Kidney glomerular epithelial cell (primary cell): ENCODE measurements around the gene RALB.
A peak's percentile ranks its signal among the peaks of the same experiment; 100 is the strongest.
"Not testable (repeated sequence)": the region's sequence is repeated elsewhere in the genome, so short reads cannot be mapped to it uniquely, and the experiment has no call there.

Source experiments
- DNase-seq: peaks from one replicate; lab custom pipeline; 2025; lab: John Stamatoyannopoulos, UW

RALB gene

DNA sequence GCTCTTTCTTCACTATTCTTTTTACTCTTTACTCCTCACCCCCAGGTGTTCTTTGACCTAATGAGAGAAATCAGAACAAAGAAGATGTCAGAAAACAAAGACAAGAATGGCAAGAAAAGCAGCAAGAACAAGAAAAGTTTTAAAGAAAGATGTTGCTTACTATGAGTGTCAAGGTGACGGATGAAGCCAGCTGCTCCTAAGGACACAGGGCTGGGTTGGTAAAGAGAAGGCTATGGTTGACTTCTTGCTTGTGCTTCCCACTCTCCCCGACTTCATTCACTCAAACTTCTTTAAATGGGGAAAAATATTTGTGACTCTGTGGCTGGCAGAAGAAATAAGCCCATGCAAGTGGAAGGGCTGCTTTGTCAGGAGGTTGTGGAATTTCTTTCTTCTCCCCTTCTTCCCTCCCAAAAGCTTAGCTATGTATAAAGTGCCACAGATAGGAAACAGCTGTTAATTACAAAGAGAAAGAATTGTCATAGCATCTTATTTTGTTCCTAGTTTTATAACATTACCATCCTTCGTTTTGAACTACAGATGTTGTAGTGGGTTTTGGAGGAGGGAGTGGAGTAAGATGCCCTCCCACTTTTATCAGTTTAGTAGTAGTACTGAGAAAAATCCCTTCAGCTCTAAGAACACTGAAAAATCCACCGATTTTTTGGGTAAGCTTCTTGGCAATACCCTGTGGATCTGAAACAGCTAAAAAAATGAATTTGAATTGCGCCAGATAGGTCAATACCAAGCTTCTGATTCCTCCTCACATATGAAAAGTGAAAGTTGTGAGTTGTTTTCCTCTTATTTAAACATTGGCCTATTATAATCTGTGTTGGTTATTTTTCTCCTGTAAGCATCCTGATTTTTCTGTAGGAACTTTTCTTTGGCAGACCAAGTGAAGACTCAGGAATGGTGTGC, 40.7 kb downstream of the RALB start:
- no peak for DNase-seq

DNA sequence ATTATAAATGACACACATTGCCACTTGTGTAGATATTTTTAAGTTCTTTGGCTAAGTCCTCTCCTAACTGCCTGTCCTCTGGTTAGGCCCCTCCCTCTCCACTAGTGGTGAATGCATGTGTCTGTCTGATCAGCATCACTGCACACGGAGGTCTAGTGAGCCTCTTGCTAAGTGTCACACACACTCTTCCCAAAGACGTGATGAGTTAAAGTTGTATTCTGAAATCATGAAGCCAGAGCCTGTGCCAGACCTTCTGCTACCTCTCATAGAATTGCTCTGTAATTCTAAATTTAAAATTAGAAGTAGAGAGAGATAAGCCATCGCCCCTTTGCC, 41.3 kb downstream of the RALB start:
- no peak for DNase-seq

DNA sequence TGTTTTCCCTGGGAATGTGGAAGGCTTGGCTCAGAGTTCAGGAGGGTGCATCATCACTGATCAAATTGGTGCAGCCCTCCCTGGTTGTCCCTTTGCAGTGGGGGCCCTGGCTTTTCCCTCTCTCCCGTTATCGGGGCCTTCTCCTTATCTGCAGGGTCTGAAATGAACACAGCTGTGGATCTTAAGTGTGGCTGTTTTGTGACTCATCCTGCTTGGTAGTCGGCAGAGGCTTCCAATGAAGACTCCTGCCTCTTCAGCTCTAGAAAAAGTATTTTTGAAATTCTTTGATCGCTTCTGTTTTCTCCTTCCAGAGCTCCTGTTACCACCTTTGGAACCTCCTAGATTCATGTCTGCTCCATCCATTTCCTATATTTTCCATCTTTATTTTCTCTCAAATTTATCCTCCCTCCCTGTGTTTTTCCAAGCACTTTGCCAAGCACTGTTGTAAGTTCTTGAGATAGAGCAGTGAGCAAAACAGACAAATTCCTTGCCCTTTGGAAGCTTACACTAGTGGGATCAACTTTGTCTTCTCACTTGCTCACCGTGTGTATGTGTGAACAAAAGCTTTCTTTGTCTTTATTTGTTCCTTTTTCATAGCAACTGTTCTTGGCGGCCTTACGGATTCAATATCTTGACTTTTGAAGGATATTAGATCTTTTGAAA, 45.7 kb downstream of the RALB start:
- no peak for DNase-seq

DNA sequence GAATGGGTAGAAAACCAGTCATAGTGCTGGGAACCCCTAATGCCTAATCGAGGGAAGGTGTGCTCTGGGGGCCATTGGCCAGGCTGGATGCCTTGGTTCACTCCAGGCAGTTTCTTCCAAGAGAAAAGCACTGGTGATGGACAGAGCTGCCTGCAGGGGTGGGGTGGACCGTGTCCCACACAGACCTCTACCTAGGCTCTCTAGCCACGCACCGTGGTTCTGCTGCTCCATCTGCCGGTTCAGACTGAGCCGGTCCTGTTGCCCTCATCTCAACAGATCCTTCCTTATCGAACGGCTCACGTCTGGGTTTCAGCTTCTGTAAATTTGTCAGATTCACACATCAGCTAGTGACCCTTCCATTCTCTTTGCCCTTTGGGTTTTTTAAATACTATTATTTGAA, 46.4 kb downstream of the RALB start:
- no peak for DNase-seq

DNA sequence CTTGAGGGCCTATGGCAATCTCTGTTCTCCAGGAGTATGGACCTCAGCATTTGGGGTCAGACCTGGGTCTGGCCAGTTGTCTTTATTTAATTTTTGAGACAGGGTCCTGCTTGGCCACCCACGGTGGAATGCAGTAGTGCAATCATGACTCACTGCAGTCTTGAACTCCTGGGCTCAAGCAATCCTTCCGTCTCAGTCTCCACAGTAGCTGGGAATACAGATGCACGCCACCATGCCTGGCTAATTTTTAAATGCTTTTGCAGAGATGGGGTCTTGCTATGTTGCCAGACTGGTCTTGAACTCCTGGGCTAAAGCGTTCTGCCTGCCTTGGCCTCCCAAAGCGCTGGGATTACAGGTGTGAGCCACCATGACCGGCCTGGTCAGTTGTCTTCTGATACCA, 46.9 kb downstream of the RALB start:
- no peak for DNase-seq

DNA sequence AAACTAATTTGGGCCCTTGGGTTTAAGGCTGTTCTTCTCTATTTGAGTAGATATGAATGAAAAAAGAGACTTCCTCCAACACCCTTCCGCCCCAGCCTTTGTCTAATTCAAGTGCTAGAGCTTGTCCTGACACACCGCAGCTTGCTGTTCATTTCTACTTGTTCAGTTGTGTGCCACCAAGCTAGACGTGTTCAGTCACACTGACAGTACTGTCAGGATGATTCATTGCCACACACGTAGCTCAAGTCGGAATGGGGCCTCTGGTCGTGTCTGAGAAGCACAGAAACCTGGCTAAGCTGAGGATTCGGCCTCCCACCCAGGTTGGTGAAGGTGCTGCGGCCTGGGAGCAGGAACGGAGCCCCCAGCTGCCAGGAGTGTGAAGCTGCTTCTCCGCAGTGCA, 47.7 kb downstream of the RALB start:
- no peak for DNase-seq

DNA sequence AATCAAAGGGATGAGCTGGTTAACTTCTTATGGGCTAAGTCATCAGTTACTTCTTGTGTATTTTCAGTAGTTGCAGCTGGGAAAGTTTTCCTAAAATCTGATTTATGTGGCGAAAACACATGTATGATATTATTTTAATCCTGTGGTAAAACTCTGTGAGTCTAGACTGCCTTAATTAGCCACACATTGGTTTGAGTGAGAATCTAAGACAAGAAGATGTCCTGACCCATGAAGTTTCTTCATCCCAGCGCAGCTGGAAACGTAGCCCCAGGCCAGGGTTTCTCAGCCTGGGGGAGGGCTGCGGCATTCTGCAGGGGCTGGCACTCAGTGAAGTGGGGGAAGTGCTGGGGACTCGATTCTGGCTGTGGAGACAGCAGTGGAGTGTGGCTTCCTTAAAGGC, 48.6 kb downstream of the RALB start:
- no peak for DNase-seq

DNA sequence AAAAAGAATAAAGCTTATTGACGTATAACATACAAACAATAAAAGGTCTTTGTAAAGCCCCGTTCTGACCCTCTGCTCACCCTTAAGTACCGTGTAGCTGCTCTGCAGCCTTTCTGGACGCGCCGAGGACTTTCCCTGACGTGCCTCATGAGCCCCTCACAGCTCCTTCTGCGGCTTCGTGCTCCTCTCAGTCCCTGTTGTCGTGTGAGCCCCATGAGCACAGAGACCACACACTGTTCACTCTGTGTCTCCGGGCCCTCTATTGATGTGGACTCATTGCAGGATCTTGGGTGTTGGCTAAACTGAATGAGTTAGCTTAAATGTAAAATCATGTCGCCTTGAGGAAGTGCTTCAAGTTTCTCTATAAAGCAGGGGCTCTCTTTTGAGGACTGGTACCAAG, 49.6 kb downstream of the RALB start:
- DNase-seq: no peak

DNA sequence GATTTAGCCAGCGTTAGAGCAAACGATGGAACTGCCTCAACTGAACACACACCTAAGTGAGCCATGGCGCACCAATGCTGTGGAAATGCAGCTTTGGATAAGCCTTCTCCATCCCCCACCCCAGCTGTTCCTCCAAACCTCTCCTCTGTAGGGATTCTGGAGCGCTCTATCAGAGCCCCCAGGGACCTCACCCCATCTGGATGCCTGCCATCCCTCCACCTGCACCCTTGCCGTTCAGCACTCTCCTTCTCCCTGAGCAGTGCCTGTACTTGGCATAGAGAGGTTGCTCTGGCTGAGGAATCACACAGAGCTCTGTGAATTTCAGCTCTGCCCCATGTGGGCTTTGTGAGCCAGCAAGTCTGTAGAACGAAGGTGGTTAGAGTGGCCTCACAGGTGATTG, 50.5 kb downstream of the RALB start:
- no peak for DNase-seq

DNA sequence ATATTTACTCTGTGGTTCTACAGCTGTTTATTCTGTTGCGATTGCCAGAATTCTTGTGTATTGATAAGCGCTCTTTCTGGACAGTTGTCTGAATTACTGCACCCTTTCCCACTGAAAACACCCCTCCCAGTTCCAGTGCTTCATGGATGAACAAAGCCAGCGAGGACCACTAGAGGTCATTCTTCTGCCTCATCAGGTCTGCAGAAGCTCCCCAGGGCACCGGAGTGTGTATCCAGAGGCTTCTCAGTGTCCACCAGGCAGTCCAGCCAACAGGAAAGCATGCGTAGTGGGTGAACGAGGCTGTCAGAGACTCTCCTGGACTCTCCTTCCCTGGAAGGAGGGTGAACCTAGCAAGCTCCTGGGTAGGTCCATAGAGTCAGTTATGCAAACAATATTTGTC, 52.6 kb downstream of the RALB start:
- DNase-seq: no peak

DNA sequence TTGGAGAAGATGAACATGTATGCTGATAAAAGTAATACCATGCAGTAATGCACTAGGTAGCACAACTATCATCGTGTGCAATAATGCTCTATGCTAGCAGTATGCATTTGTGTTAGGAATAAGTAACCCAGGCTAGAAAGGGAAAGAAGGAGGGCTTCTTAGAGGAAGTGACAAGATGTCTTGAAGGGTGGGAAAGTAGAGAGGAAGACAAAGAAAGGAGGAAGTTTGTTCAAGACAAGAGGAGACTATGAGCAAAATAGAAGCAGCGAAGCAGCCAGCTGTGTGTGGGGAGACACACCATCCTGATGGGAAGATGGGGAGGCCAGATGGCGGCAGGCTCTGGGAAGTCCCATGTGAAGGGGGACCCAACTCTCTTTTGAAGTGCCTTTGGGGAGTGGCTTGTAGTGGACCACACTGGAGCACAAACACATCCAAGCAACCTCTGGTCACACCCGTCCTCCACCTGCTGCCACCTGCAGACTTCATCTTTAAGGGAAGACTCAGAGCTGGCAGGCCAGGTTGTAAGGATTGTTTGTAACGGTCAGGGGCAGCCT, 53.4 kb downstream of the RALB start:
- DNase-seq: no peak

DNA sequence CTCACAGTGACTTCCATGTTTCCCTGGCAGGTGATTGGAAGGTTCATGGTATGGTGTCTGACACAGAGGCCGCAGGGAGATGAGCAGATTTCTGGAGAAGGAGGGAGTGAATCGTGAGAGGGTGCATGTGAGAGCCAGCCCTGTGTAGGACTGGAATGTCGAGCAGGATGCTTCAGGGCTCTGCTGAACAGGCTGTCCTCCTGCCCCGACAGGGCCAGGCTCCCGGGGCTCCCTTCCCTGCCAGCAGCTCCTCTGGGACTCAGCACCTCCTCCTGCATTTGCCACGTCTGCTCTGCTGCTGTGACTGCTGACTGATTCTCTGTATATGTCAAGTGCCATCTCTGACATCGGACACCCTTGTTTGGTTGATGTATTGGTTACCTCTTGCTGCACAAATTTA, 54.8 kb downstream of the RALB start:
- no peak for DNase-seq

DNA sequence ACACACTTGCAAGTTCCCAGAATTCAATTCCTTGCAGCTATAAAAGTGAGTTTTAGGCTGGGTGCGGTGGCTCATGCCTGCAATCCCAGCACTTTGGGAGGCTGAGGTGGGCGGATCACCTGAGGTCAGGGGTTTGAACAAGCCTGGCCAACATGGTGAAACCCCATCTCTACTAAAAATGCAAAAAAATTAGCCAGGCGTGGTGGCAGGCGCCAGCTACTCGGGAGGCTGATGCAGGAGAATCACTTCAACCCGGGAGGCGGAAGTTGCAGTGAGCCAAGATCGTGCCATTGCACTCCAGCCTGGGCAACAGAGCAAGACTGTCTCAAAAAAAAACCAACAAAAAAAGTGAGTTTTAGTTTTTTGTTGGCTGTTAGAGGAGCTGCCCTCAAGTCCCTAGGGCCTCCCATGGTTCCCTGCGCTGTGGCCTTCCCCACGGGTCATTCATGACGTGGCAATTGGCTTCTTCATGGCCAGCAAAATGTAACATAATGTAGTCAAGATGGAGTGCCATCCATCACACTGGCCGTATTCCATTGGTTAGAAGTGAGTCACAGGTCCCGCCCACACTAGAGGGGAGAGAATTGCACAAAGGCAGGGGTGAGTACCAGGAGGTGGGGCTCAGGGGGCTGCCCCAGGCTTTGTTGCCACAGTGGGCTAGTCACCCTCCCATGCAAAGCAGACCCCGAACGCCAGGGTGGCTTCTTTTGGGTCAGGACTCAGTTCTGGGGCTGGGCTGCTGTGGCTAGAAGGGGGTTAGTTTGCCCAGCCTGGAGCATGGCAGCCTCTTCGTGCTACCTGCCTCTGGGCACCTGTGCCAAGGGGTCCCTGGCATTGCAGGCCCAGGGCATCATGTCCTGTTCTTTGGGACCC, 55.6 kb downstream of the RALB start:
- DNase-seq: no peak

DNA sequence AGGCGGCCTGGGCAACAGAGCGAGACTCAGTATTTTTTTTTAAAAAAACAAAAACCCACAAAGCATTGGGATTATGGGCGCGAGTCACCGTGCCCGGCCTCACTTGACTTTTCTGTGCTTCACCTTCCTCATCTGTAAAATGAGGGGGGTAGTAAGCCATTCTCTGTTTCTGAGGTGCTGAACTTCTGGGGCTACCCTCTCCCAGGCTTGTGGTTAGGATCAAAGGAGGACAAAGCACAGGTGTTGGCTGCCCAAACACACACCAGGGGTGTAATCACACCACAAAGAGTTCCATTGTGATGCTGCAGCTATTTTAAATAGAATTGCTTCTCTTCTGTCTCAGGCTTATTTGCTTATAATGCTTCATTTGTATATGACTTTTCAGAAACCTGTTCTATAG, 57.5 kb downstream of the RALB start:
- no peak for DNase-seq

DNA sequence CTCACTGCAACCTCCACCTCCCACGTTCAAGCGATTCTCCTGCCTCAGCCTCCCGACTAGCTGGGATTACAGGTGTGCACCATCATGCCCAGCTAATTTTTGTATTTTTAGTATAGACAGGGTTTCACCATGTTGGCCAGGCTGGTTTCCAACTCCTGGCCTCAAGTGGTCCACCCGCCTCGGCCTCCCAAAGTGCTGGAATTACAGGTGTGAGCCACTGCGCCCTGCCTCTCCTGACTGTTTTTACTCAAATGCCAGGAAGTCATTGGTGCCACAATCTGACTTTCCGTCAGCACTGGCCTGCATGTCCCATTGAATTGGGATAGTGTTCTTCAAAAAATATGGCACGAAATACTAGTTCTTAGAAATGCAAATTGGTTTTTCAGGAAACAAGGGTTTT, 58.2 kb downstream of the RALB start:
- not testable (repeated sequence) for DNase-seq

DNA sequence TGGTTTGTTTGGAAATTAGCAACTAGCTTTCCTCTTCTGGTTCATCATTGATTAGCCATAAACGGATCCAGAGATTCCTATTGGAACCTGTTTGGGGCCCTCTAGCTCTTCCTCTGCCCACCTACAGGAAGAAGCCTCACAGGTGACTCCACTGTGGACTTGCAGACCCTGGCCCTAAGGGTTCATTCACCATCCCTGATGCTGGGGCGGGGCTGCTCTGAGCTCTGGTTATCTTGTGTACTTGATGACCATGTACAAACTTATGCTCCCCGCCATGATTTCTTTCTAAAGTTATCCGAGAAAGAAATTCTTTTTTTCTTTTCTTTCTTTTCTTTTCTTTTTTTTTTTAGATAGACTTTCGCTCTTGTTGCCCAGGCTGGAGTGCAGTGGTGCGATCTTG, 59.4 kb downstream of the RALB start:
- no peak for DNase-seq

DNA sequence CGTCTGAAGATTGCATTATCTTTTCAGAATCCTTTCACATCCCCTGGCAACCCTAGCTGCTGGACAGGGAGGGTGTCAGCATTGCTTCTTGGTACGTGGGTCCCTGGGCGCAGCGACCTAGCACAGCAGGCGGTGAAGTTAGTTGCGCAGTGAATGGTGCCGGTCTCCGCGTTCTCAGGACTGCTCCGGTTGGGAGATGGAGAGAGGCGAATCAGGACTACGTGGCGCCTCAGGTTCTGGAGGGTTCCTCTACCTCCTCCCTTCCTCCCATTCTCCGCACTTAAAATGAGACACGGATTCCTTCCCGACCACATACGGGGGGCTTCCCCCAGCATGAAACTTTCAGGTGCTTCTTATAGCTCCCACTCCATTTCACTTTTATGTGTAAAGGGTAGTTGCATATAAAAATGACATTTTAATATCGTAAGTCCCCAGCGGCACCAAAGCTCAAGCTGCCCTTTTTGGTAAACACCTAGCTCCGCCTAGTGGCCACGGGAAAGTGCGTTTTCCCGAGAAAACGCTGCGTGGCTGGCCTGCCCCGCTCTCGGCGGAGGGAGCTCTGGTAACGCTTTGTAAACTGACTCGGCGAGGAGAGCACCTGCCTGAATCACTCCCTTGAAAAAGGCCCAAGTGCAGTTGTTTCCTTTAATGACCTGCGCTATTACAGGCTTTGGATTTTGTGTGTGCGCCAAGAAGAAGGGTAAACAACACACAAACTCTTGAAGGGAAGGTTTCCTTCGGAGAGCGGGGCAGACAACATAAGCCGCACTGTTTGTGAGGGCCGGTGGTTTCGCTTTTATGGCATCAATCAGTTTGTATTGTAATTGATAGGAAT, 60.4 kb downstream of the RALB start:
- DNase-seq: peak; percentile 64

DNA sequence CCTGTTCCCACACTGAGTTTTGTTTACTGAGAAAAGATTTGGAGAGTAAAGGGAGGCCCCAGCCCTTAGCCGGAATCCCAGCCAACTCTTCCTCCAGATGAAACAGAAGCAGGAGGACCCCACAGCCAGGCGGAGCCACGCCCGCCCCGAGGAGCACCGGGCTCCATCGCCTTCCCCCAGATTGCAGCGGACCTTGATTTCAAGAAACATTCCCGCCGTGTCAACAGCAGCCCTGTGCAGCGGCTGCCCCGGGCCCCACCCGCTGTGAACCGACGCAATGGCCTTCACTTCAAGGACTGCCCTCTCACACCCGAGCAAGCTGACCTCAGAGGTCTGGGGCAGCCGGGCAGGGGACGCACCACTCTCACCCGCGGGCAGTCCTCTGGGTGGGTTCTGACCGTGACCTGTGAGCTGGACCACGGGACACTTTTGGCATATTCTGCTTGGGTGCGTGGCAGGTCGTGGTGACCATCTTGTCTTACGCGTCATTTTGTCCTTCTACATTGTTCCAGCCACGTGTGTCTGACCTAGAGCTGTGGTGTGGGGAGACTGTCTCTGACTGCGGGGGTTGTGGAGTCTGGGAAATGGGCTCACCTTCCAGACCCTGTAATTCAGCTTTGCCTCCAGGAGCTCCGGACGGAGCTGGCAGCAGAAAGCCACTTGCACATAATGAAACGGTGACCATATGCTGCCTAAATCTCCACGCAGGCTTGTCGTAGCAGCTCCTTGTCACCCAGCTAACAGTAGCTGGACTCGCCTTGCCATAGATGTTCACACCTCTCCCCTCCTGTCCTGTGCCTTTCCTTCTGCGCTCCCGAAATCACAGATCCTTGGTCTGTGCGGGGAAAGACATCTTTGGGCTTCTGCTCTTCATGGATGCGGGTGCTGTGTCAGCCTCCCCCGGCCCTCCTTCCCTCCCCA, 61.3 kb downstream of the RALB start:
- DNase-seq: no peak

DNA sequence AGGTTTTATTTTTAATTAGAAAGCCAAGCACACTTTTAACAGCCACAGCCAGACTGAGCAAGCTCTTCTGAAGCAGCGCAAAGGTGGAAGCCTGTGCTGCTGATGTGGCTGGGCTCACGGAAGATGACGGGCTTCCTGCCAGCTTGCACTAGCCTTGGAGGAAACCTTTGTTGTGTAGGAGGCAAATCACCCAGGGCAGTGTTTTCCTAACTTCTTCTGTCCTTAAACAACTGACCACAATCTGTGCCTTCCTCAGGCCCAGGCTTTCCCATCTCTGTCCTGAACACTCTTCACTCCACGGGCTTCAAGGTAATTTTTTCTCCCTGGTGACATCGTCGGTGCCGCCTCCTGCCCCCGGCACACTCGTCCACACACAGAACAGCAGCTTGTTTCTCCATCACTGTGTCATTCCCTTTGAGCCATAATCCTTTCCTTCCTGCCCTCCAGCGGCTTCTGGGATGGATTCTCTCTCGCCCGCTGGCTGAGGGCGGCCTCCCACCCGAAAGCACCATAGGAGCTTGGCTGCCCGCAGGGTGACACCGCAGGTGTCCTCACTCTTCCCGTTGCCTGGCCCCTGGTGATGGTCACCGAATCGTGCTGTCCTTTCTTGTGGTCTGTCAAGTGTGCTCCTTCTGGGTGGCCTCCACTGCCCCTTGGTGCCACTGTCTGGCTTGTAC, 62.2 kb downstream of the RALB start:
- DNase-seq: peak; percentile 16
